Hepatocyte (in vitro differentiated cells): ENCODE data around the gene BCLAF1. TPM values are rescaled to one million over a fixed set of nuclear protein-coding genes. Genes with fewer than 3 reads are reported as not detected.
A peak's percentile ranks its signal among the peaks of the same experiment; 100 is the strongest.

ENCODE experiments used
- DNase-seq: peaks from one replicate; pipeline ENCODE4 v3.0.0-alpha.2; 2016; ENCODE audit warnings: low spot score
- H2AFZ ChIP-seq: fragments of 200-600 bp; sonication (generic); 2 replicates; pipeline ENCODE4 v1.6.0; 2016; ENCODE audit warnings: antibody characterized with exemption, mild to moderate bottlenecking
- H3K27ac ChIP-seq: fragments of 200-600 bp; sonication (generic); 2 replicates; pipeline ENCODE4 v1.5.1; 2016; ENCODE audit warnings: mild to moderate bottlenecking
- H3K27me3 ChIP-seq: fragments of 200-600 bp; sonication (generic); 2 replicates; pipeline ENCODE4 v1.6.1; 2016
- H3K36me3 ChIP-seq: fragments of 200-600 bp; sonication (generic); replicated peaks from 2 replicates; pipeline ENCODE4 v1.5.1; 2016; ENCODE audit warnings: low read depth; ENCODE audit not compliant: insufficient read depth
- H3K4me1 ChIP-seq: fragments of 200-600 bp; sonication (generic); 2 replicates; pipeline ENCODE4 v1.5.1; 2016; ENCODE audit warnings: mild to moderate bottlenecking, moderate library complexity; ENCODE audit not compliant: insufficient read depth
- H3K4me2 ChIP-seq: fragments of 200-600 bp; sonication (generic); 2 replicates; pipeline ENCODE4 v1.6.0; 2016
- H3K4me3 ChIP-seq: fragments of 200-600 bp; sonication (generic); 2 replicates; pipeline ENCODE4 v1.5.1; 2016; ENCODE audit warnings: mild to moderate bottlenecking
- H3K79me2 ChIP-seq: fragments of 200-600 bp; sonication (generic); 2 replicates; pipeline ENCODE4 v1.6.0; 2017; ENCODE audit warnings: mild to moderate bottlenecking
- H3K9me2 ChIP-seq: fragments of 200-600 bp; sonication (generic); replicated peaks from 2 replicates; pipeline ENCODE4 v1.6.0; 2017; ENCODE audit warnings: mild to moderate bottlenecking; ENCODE audit not compliant: insufficient read depth
- H3K9me3 ChIP-seq: fragments of 200-600 bp; sonication (generic); 2 replicates; pipeline ENCODE4 v1.5.1; 2016; ENCODE audit warnings: low read depth, mild to moderate bottlenecking
- H4K20me1 ChIP-seq: fragments of 200-600 bp; sonication (generic); 2 replicates; pipeline ENCODE4 v1.6.0; 2016; ENCODE audit warnings: mild to moderate bottlenecking; ENCODE audit not compliant: insufficient read depth, poor library complexity, severe bottlenecking
- CTCF ChIP-seq: fragments of 200-600 bp; sonication (generic); IDR thresholded peaks from 2 replicates; pipeline ENCODE4 v1.5.1; 2016; ENCODE audit warnings: antibody characterized with exemption, mild to moderate bottlenecking; ENCODE audit not compliant: poor library complexity
- EZH2 ChIP-seq: fragments of 200-600 bp; sonication (generic); IDR thresholded peaks from 2 replicates; pipeline ENCODE4 v1.6.1; 2016; ENCODE audit warnings: antibody characterized with exemption, mild to moderate bottlenecking, borderline replicate concordance
- EZH2phosphoT487 ChIP-seq: fragments of 200-600 bp; sonication (generic); IDR thresholded peaks from one replicate; pipeline ENCODE4 v1.6.1; 2018; ENCODE audit warnings: antibody characterized with exemption, mild to moderate bottlenecking, low read depth, moderate library complexity; ENCODE audit not compliant: unreplicated experiment, severe bottlenecking
- WGBS: methylation state at CpG from one replicate; pipeline ENCODE4 v1.1.6; 2016; ENCODE audit warnings: low lambda C conversion rate; ENCODE audit errors: missing lambda C conversion rate; 5-methylcytosine and 5-hydroxymethylcytosine counted together
- polyA plus RNA-seq: library from polyadenylated mRNA; unstranded; fragments of >200 nt; fragmentation: Nextera tagmentation; extraction: Ambion mirVana; gene quantifications from 2 replicates; pipeline ENCODE4 v1.2.1, GENCODE V29; 2016
- total RNA-seq: library from RNA; depleted of rRNA; stranded (reverse); fragments of >200 nt; gene quantifications from 2 replicates; pipeline ENCODE4 v1.2.3, GENCODE V29; 2014

BCLAF1 gene
- total and polyA plus RNA-seq, 2 experiments from 2014 or later = 58.2 to 154 TPM

GRCh38 chr6:136288566-136289326, 900 bp downstream of the BCLAF1 start:
- peak; percentile 89 for DNase-seq
- Histone ChIP-seq H3K4me1 (peaks cover 24% of the 10 kb centered on the region), H4K20me1 (peaks cover 54% of the 10 kb centered on the region), H2AFZ (no peak overlapping the region), H3K27me3 (no peaks in the 10 kb centered on the region), H3K36me3 (no peaks in the 10 kb centered on the region), H3K79me2 (peaks cover 53% of the 10 kb centered on the region), H3K4me2 (peak overlapping the region; percentile 94), H3K9me3 (no peaks in the 10 kb centered on the region), H3K27ac (peak overlapping the region; percentile 100), H3K9me2 (no peaks in the 10 kb centered on the region), H3K4me3 (peak overlapping the region; percentile 70)
- 1% methylated on average over 28 of the region's 34 CpGs for WGBS
- TF ChIP-seq CTCF (no peak), EZH2 (no peak), EZH2phosphoT487 (no peak)

GRCh38 chr6:136284909-136285308, 4.7 kb downstream of the BCLAF1 start:
- peaks cover 92% of the 10 kb centered on the region for H4K20me1 ChIP-seq
- no peaks in the 10 kb centered on the region for H3K36me3 ChIP-seq
- H3K27me3 ChIP-seq = no peaks in the 10 kb centered on the region
- DNase-seq = no peak
- H3K4me1 ChIP-seq = peaks cover 31% of the 10 kb centered on the region
- no peak for TF ChIP-seq EZH2phosphoT487
- H3K9me2 ChIP-seq = no peaks in the 10 kb centered on the region
- no peak overlapping the region for H2AFZ ChIP-seq
- H3K9me3 ChIP-seq = no peaks in the 10 kb centered on the region
- peaks cover 92% of the 10 kb centered on the region for H3K79me2 ChIP-seq
- peak overlapping the region; percentile 59 for H3K4me2 ChIP-seq
- 45% methylated on average over 2 of the region's 2 CpGs for WGBS
- peak overlapping the region; percentile 6 for H3K27ac ChIP-seq
- no peak overlapping the region for H3K4me3 ChIP-seq

- no peak for DNase-seq
- H3K9me3 ChIP-seq = no peaks in the 10 kb centered on the region
- H3K4me1 ChIP-seq = peaks cover 29% of the 10 kb centered on the region
- TF ChIP-seq EZH2 (no peak), CTCF (no peak), EZH2phosphoT487 (no peak)
- no peaks in the 10 kb centered on the region for H3K36me3 ChIP-seq
- no peaks in the 10 kb centered on the region for H3K9me2 ChIP-seq
- peaks cover 97% of the 10 kb centered on the region for H3K79me2 ChIP-seq
- H3K27me3 ChIP-seq = no peaks in the 10 kb centered on the region
- WGBS = 86% methylated on average over 4 of the region's 4 CpGs
- peak overlapping the region; percentile 59 for H3K4me2 ChIP-seq
- no peak overlapping the region for H3K4me3 ChIP-seq
- H2AFZ ChIP-seq = no peak overlapping the region
- no peak overlapping the region for H3K27ac ChIP-seq
- peaks cover 95% of the 10 kb centered on the region for H4K20me1 ChIP-seq
These were observed 6.7 kb downstream of the BCLAF1 start for GRCh38 chr6:136282906-136283305.

GRCh38 chr6:136280032-136280609, 9.5 kb downstream of the BCLAF1 start:
- H3K4me3 ChIP-seq = no peak overlapping the region
- TF ChIP-seq EZH2phosphoT487 = no peak
- no peak for TF ChIP-seq EZH2
- no peak for TF ChIP-seq CTCF
- no peak overlapping the region for H3K4me2 ChIP-seq
- no peak for DNase-seq
- whole genome bisulfite sequencing = 83% methylated on average over 3 of the region's 3 CpGs
- peaks cover 89% of the 10 kb centered on the region for H3K79me2 ChIP-seq
- no peaks in the 10 kb centered on the region for H3K9me2 ChIP-seq
- no peaks in the 10 kb centered on the region for H3K27me3 ChIP-seq
- H3K9me3 ChIP-seq = no peaks in the 10 kb centered on the region
- peaks cover 82% of the 10 kb centered on the region for H4K20me1 ChIP-seq
- H3K36me3 ChIP-seq = peaks cover 4% of the 10 kb centered on the region
- no peak overlapping the region for H2AFZ ChIP-seq
- H3K4me1 ChIP-seq = peaks cover 23% of the 10 kb centered on the region
- H3K27ac ChIP-seq = no peak overlapping the region
